Measurements from ENCODE around the gene KDM6B. TPM values are rescaled to one million over a fixed set of nuclear protein-coding genes. Genes with fewer than 3 reads are reported as not detected.

Gene KDM6B
- polyA plus RNA-seq, 1 donor from 2014 or later = 2.5 TPM

- Histone ChIP-seq H3K36me3 (ENCODE audit: insufficient read depth, low read length) (peaks cover 8% of the 10 kb centered on the region), H3K9ac (ENCODE audit: low read length) (peak within 1 kb of the TSS; percentile 92), H3K4me2 (ENCODE audit: low read length) (no peak within 1 kb of the TSS), H3K9me2 (ENCODE audit: insufficient read depth, low read length) (no peaks in the 10 kb centered on the region), H4K20me1 (ENCODE audit: insufficient read depth) (peaks cover 22% of the 10 kb centered on the region), H3K27me3 (ENCODE audit: insufficient read depth, low read depth, low read length) (no peaks in the 10 kb centered on the region), H3F3A (ENCODE audit: insufficient read depth, low read length, poor library complexity, severe bottlenecking) (peaks cover 18% of the 10 kb centered on the region), H2AFZ (ENCODE audit: low read depth, low read length) (no peak within 1 kb of the TSS), H3K4me3 (ENCODE audit: low read length) (peak within 1 kb of the TSS; percentile 19), H3K27ac (ENCODE audit: low read length) (no peak within 1 kb of the TSS), H3K9me3 (ENCODE audit: low read length) (no peaks in the 10 kb centered on the region), H3K79me2 (replicated peaks; ENCODE audit: insufficient read depth, low read length) (peaks cover 15% of the 10 kb centered on the region)
- TF ChIP-seq POLR2AphosphoS5 (IDR thresholded peaks at IDR 0.05) (peak; percentile 34), RAD21 (conservative IDR thresholded peaks at IDR 0.05) (no peak)
Observed at GRCh38 chr17:7854851-7855659, 21.0 kb downstream of the KDM6B start, which contains the start of gene TMEM88. TMEM88 (plus strand) TSS chr17:7855066; CDS start chr17:7855075, 9 bp downstream.

- no peak overlapping the region for H3K27ac ChIP-seq (ENCODE audit: low read length)
- TF ChIP-seq REST (IDR thresholded peaks at IDR 0.05; ENCODE audit: borderline replicate concordance) (no peak), POLR2AphosphoS5 (IDR thresholded peaks at IDR 0.05) (no peak), TAF1 (IDR thresholded peaks at IDR 0.05; ENCODE audit: low read depth) (no peak), SMC3 (conservative IDR thresholded peaks at IDR 0.05; ENCODE audit: poor library complexity) (no peak), MXI1 (conservative IDR thresholded peaks at IDR 0.05; ENCODE audit: poor library complexity, severe bottlenecking) (no peak), EP300 (conservative IDR thresholded peaks at IDR 0.05; ENCODE audit: poor library complexity, severe bottlenecking) (no peak), CTCF (IDR thresholded peaks at IDR 0.05; ENCODE audit: poor library complexity, severe bottlenecking) (no peak), RAD21 (conservative IDR thresholded peaks at IDR 0.05) (no peak), EZH2 (IDR thresholded peaks at IDR 0.05; ENCODE audit: borderline replicate concordance, insufficient read depth, low read length, poor library complexity, severe bottlenecking) (no peak)
- H3K9me3 ChIP-seq (ENCODE audit: low read length) = no peaks in the 10 kb centered on the region
- H3K4me2 ChIP-seq (ENCODE audit: low read length) = no peak overlapping the region
- H3K9me2 ChIP-seq (ENCODE audit: insufficient read depth, low read length) = no peaks in the 10 kb centered on the region
- H4K20me1 ChIP-seq (ENCODE audit: insufficient read depth) = peaks cover 20% of the 10 kb centered on the region
- H3F3A ChIP-seq (ENCODE audit: insufficient read depth, low read length, poor library complexity, severe bottlenecking) = peaks cover 13% of the 10 kb centered on the region
- no peak overlapping the region for H2AFZ ChIP-seq (ENCODE audit: low read depth, low read length)
- no peaks in the 10 kb centered on the region for H3K27me3 ChIP-seq (ENCODE audit: insufficient read depth, low read depth, low read length)
- peaks cover 18% of the 10 kb centered on the region for H3K79me2 ChIP-seq (replicated peaks; ENCODE audit: insufficient read depth, low read length)
- peaks cover 8% of the 10 kb centered on the region for H3K36me3 ChIP-seq (ENCODE audit: insufficient read depth, low read length)
- peak overlapping the region; percentile 19 for H3K4me3 ChIP-seq (ENCODE audit: low read length)
- peak overlapping the region; percentile 92 for H3K9ac ChIP-seq (ENCODE audit: low read length)
Observed at GRCh38 chr17:7855660-7856010, 21.6 kb downstream of the KDM6B start.

Data from neural cell (in vitro differentiated cells).